Effector memory CD8-positive, alpha-beta T cell (primary cell): ENCODE results near the gene SEPTIN7.

Experiments used
- ATAC-seq: fragments of 150-1000 bp; cut with Tn5 transposase; replicated peaks from 2 replicates; pipeline ENCODE4 v1.10.0; 2021; ENCODE audit warnings: mild to moderate bottlenecking, moderate library complexity
- DNase-seq, 3 experiments: peaks; one replicate each; pipeline ENCODE4 v3.0.0; 2021
- H3K27ac Mint-ChIP-seq, 2 donors: one replicate each; pipeline ENCODE4 v1.8.0; 2022; ENCODE audit warnings: mild to moderate bottlenecking in 2 of 2, mixed read lengths in 2 of 2, moderate library complexity in 2 of 2
- H3K27me3 Mint-ChIP-seq, 2 donors: one replicate each; pipeline ENCODE4 v1.8.0; 2022; ENCODE audit warnings: mixed read lengths in 2 of 2
- H3K36me3 Mint-ChIP-seq: one replicate; pipeline ENCODE4 v1.8.0; 2022; ENCODE audit warnings: mild to moderate bottlenecking, moderate library complexity, mixed read lengths; ENCODE audit not compliant: insufficient read depth
- H3K4me1 Mint-ChIP-seq, 2 donors: one replicate each; pipeline ENCODE4 v1.8.0; 2022; ENCODE audit warnings: low read depth in 2 of 2, mixed read lengths in 2 of 2
- H3K4me3 Mint-ChIP-seq, 2 donors: one replicate each; pipeline ENCODE4 v1.8.0; 2022; ENCODE audit warnings: mild to moderate bottlenecking in 2 of 2, mixed read lengths in 2 of 2, moderate library complexity in 2 of 2
- H3K9me3 Mint-ChIP-seq, 2 donors: one replicate each; pipeline ENCODE4 v1.8.0; 2022; ENCODE audit warnings: mixed read lengths in 2 of 2

Gene SEPTIN7

DNA sequence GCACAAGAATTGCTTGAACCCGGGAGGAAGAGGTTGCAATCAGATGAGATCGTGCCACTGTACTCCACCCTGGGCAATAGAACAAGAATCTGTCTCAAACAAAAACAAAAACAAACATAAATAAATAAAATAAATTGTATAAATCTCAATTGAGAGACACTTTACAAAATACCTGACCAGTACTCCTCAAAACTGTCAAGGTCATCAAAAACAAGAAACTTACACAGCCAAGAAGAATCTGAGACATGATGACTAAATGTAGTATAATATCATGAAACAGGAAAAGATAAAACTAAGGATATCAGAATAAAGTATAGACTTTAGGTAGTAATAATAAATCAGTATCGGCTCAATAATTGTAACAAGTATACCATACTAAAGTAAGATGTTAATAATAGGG is 26.9 kb upstream of the SEPTIN7 start:
- H3K4me1 Mint-ChIP-seq: no peaks in the 10 kb centered on the region
- no peak overlapping the region for H3K4me3 Mint-ChIP-seq
- H3K36me3 Mint-ChIP-seq: no peaks in the 10 kb centered on the region
- H3K27ac Mint-ChIP-seq: no peak overlapping the region
- H3K9me3 Mint-ChIP-seq: no peaks in the 10 kb centered on the region
- ATAC-seq (no peak), DNase-seq (no peak)
- H3K27me3 Mint-ChIP-seq: no peaks in the 10 kb centered on the region

- H3K27ac Mint-ChIP-seq: no peak overlapping the region
- no peak overlapping the region for H3K4me3 Mint-ChIP-seq
- no peaks in the 10 kb centered on the region for H3K4me1 Mint-ChIP-seq
- H3K9me3 Mint-ChIP-seq: no peaks in the 10 kb centered on the region
- H3K27me3 Mint-ChIP-seq: no peaks in the 10 kb centered on the region
- DNase-seq: no peak
- no peaks in the 10 kb centered on the region for H3K36me3 Mint-ChIP-seq
- no peak for ATAC-seq
These were observed 24.2 kb upstream of the SEPTIN7 start for GRCh38 chr7:35776686-35777085.

DNA sequence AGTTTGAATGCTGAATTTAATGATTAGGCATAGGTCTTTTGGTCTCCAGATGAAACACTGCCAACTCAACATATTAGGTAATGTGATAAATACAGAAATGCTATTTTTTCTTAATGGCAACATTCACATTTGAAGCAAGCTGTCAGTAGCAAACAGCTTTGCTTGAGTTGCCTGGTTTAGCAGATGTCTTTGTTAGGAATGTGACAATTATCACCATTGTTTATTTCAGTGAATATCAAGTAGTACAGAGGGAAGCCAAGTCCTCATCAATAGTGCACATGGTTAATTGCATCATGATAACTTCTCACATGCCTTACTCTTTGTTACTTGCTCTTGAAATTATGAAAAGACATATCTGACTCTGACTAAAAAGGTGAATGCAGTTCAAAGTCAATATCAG is 23.7 kb upstream of the SEPTIN7 start:
- Mint-ChIP-seq H3K27me3 (no peaks in the 10 kb centered on the region), H3K36me3 (no peaks in the 10 kb centered on the region), H3K27ac (no peak overlapping the region), H3K9me3 (no peaks in the 10 kb centered on the region), H3K4me1 (no peaks in the 10 kb centered on the region), H3K4me3 (no peak overlapping the region)
- ATAC-seq (no peak), DNase-seq (no peak)

DNA sequence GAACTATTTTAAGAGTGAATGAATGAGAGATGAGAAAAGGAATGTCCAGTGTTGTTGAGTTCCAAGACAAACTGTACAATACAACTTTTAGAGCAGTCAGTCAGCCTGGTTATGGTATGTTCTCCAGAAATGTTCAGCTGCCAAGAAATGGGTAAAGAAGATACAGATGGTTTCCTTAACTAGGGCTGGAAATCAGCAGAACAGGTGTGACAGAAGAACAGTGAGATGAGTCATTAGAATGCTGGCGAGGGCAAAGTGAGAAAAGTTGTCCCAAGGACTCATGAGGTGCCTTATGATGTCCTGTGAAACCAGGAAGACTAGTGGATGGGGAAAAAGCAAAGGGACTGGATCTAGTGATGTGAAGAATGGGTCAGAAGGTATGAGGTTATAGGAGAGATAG is 20.8 kb upstream of the SEPTIN7 start:
- DNase-seq: no peak
- H3K9me3 Mint-ChIP-seq: no peaks in the 10 kb centered on the region
- no peak for ATAC-seq
- no peak overlapping the region for H3K27ac Mint-ChIP-seq
- no peaks in the 10 kb centered on the region for H3K27me3 Mint-ChIP-seq
- H3K4me3 Mint-ChIP-seq: no peak overlapping the region
- H3K36me3 Mint-ChIP-seq: no peaks in the 10 kb centered on the region
- H3K4me1 Mint-ChIP-seq: no peaks in the 10 kb centered on the region

DNA sequence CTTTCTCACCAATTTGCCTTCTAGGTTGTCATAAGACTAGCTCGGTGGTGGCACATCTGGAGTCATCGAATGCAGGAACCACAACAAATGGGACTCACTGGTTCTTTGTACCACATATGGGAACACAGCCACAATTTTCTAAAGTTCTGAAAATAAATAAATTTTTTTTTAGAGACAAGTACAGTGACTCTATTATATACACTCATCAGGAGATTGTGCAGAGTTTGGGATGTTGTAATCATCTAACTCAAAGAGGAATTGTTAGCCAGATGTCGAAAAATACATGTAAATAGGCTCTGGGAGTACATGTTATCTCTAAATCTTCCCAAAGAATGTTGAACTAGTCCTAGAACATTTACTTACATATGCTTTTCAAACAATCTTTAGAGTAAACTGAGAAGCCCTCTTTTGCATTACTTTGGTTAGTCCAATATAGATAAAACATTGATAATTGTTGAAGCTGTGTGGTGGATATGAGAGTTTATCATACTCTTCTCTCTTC is 19.6 kb upstream of the SEPTIN7 start:
- no peak for DNase-seq

GRCh38 chr7:35781767-35782515 is 18.9 kb upstream of the SEPTIN7 start:
- DNase-seq: no peak
- ATAC-seq: no peak
- Mint-ChIP-seq H3K4me3 (no peak overlapping the region), H3K27me3 (no peaks in the 10 kb centered on the region), H3K27ac (no peak overlapping the region), H3K4me1 (no peaks in the 10 kb centered on the region), H3K36me3 (no peaks in the 10 kb centered on the region), H3K9me3 (no peaks in the 10 kb centered on the region)

More for the DNA sequence above, 19.6 kb upstream of the SEPTIN7 start:
- Mint-ChIP-seq H3K36me3 (no peaks in the 10 kb centered on the region), H3K4me3 (no peak overlapping the region), H3K9me3 (no peaks in the 10 kb centered on the region), H3K27ac (no peak overlapping the region), H3K4me1 (no peaks in the 10 kb centered on the region), H3K27me3 (no peaks in the 10 kb centered on the region)
- ATAC-seq: no peak

GRCh38 chr7:35784332-35784731 is 16.5 kb upstream of the SEPTIN7 start:
- no peak for ATAC-seq
- no peaks in the 10 kb centered on the region for H3K36me3 Mint-ChIP-seq
- no peaks in the 10 kb centered on the region for H3K27me3 Mint-ChIP-seq
- no peak overlapping the region for H3K27ac Mint-ChIP-seq
- H3K9me3 Mint-ChIP-seq: peaks cover 0 to 2% of the 10 kb centered on the region in 2 donors
- H3K4me1 Mint-ChIP-seq: no peaks in the 10 kb centered on the region
- no peak for DNase-seq
- H3K4me3 Mint-ChIP-seq: no peak overlapping the region

DNA sequence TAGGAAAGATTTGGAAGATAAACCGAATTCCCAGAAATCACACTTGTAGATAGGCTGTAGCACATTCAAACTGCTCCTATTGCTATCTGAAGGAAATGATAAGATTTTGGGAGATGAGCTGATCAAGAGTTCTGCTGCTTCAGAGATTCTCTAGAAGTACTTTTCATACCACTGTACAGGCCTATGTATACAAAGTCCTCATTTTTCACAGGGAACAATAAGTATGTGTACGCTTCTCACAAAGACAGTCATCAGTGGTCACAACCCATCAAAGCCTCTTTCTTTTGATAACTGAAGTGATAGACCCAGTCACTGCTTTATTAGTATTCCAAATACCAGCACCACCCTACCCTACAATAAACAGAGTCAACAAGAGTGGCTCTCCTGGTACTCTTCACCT is 15.6 kb upstream of the SEPTIN7 start:
- H3K36me3 Mint-ChIP-seq: no peaks in the 10 kb centered on the region
- H3K27me3 Mint-ChIP-seq: no peaks in the 10 kb centered on the region
- H3K9me3 Mint-ChIP-seq: peaks cover 0 to 4% of the 10 kb centered on the region in 2 donors
- no peak for DNase-seq
- no peak overlapping the region for H3K4me3 Mint-ChIP-seq
- H3K27ac Mint-ChIP-seq: no peak overlapping the region
- no peaks in the 10 kb centered on the region for H3K4me1 Mint-ChIP-seq
- ATAC-seq: no peak

- DNase-seq: no peak
- Mint-ChIP-seq H3K4me3 (no peak overlapping the region), H3K27ac (no peak overlapping the region), H3K9me3 (peaks cover 0 to 4% of the 10 kb centered on the region in 2 donors), H3K36me3 (no peaks in the 10 kb centered on the region), H3K27me3 (no peaks in the 10 kb centered on the region), H3K4me1 (no peaks in the 10 kb centered on the region)
- ATAC-seq: no peak
These were observed 12.9 kb upstream of the SEPTIN7 start for GRCh38 chr7:35787925-35788324.

DNA sequence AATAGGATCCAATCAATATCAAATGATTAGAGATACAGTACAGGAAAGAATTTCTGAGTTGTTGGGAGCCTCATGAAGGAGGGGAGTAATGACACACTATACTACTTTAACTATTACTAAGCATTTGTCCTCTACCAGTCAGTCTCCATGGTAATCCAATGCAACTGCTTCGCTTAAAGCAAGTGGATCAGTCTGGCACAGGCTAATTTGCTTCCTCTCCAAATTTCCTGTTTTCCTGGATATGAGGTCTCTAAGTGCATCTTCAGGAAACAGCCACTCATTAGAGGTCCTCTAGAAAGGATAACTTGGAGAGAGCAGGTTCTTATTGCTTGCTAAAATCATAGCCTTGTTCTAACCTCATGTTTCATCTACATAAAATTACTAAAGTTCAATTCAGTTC is 8.4 kb upstream of the SEPTIN7 start:
- peaks cover 0 to 4% of the 10 kb centered on the region in 2 donors for H3K9me3 Mint-ChIP-seq
- H3K4me1 Mint-ChIP-seq: no peaks in the 10 kb centered on the region
- H3K36me3 Mint-ChIP-seq: no peaks in the 10 kb centered on the region
- no peaks in the 10 kb centered on the region for H3K27me3 Mint-ChIP-seq
- H3K27ac Mint-ChIP-seq: no peak overlapping the region
- DNase-seq (no peak), ATAC-seq (no peak)
- H3K4me3 Mint-ChIP-seq: no peak overlapping the region

- H3K27ac Mint-ChIP-seq: no peak overlapping the region
- DNase-seq (no peak), ATAC-seq (no peak)
- H3K36me3 Mint-ChIP-seq: no peaks in the 10 kb centered on the region
- H3K4me1 Mint-ChIP-seq: no peaks in the 10 kb centered on the region
- no peaks in the 10 kb centered on the region for H3K27me3 Mint-ChIP-seq
- no peak overlapping the region for H3K4me3 Mint-ChIP-seq
- peaks cover 0 to 4% of the 10 kb centered on the region in 2 donors for H3K9me3 Mint-ChIP-seq
These were observed 7.9 kb upstream of the SEPTIN7 start for GRCh38 chr7:35792873-35793489.

GRCh38 chr7:35797311-35797710 is 3.5 kb upstream of the SEPTIN7 start:
- ATAC-seq (no peak), DNase-seq (no peak)
- Mint-ChIP-seq H3K4me1 (peaks cover 10 to 12% of the 10 kb centered on the region in 2 donors), H3K27ac (no peak overlapping the region), H3K9me3 (no peaks in the 10 kb centered on the region), H3K4me3 (no peak overlapping the region), H3K27me3 (no peaks in the 10 kb centered on the region), H3K36me3 (peaks cover 24% of the 10 kb centered on the region)

GRCh38 chr7:35799846-35800717 is 775 bp upstream of the SEPTIN7 start:
- Mint-ChIP-seq H3K27ac (peak overlapping the region; percentile 97 to 99), H3K27me3 (no peaks in the 10 kb centered on the region), H3K4me3 (peak overlapping the region; percentile 93 to 96), H3K4me1 (peaks cover 30 to 39% of the 10 kb centered on the region in 2 donors), H3K36me3 (peaks cover 40% of the 10 kb centered on the region), H3K9me3 (no peaks in the 10 kb centered on the region)
- ATAC-seq (peak; percentile 29), DNase-seq (peak in 2 of 3 experiments; percentile 73)
